Epithelial cell of proximal tubule (primary cell): ENCODE data around the gene GALNTL6. TPM values are rescaled to one million over a fixed set of nuclear protein-coding genes. Genes with fewer than 3 reads are reported as not detected.

ENCODE experiments used
- DNase-seq: peaks from one replicate; pipeline ENCODE4 v3.0.0-alpha.2; 2011; ENCODE audit warnings: low read depth
- H3K4me3 ChIP-seq: 2 replicates; pipeline ENCODE4 v1.5.1; 2011; ENCODE audit warnings: low read depth, mild to moderate bottlenecking, low read length
- CTCF ChIP-seq: conservative IDR thresholded peaks from 2 replicates; pipeline ENCODE4 v1.5.1; 2012; ENCODE audit warnings: low read depth, mild to moderate bottlenecking, low read length
- total RNA-seq: library from RNA; depleted of rRNA; stranded (reverse); fragments of >200 nt; gene quantifications from 2 replicates; pipeline ENCODE4 v1.2.3, GENCODE V29; 2015

Gene GALNTL6
- total RNA-seq, 1 donor from 2014 or later = not detected

GRCh38 chr4:172311682-172312081 is 498.5 kb downstream of the GALNTL6 start:
- no peak overlapping the region for H3K4me3 ChIP-seq
- no peak for DNase-seq
- TF ChIP-seq CTCF = no peak

GRCh38 chr4:172323288-172323687 is 510.1 kb downstream of the GALNTL6 start:
- DNase-seq = no peak
- no peak for TF ChIP-seq CTCF
- H3K4me3 ChIP-seq = no peak overlapping the region

DNA sequence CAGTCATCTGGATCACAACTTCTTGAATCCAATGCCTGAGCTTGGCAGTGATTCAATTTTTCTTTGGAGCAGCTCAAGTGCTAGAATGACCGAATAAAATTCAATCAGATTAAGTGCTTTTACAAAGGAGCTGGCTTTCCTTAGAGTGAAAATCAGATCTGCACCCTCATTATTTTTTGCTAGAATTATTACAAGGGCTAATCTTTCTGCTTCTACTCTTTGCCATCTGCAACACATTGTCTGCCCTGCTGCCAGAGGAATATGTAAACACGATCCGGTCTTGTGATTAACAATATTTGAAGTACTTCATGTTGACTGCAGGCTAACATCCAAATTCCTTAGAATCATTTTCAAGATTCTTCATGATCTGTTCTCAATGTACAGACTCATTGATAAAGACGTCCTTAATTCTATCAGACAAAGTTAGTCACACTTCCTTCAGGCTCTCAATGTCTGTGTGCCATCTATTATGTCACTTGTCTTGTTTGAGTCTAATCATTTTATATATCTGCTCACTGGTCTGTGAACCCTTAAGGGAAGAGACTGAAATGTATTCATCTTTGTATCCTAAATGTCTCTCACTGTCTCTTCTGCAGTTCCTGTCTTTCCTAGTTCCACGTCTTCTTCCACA is 531.2 kb downstream of the GALNTL6 start:
- DNase-seq = no peak
- no peak overlapping the region for H3K4me3 ChIP-seq
- no peak for TF ChIP-seq CTCF

GRCh38 chr4:172348426-172348825 is 535.2 kb downstream of the GALNTL6 start:
- H3K4me3 ChIP-seq = no peak overlapping the region
- DNase-seq = no peak
- TF ChIP-seq CTCF = no peak

DNA sequence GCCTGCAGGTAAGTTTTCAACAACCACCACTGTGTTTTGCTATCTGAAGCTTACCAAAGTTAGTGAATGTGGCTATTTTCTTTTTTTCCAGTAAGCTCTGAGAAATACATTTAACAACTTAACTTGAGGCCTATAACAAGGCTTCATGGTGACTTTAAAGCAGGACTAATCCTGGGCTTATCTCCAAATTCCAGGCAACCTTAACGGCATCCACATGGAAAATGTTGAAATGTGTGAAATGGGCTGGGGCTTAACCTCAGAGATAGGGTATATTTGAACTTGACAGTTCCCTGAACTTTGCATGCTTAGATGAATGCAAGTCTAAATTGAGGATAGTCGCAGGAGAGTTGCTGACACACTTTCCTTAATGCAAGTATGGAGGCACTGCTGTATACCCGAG is 539.2 kb downstream of the GALNTL6 start:
- DNase-seq = no peak
- TF ChIP-seq CTCF = no peak
- H3K4me3 ChIP-seq = no peak overlapping the region

DNA sequence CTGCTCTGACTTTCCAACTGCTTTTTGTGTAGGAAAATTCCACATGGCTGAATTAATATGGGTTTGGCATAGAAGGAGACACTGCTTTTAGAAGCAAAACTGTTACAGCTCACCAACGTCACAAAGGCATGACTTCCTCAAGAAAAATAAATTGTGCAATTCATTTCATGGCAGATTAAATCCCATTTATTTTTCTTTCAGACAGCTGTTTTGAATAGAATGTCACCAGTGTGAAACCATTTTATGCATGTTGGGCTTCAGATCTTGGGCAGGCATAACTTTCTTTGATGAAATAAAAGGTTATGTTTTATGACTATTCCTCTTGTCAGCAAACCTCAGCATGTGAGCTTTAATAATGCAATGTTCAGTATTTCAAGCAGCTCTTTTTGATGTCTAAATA is 542.8 kb downstream of the GALNTL6 start:
- DNase-seq = peak; percentile 3
- H3K4me3 ChIP-seq = no peak overlapping the region
- no peak for TF ChIP-seq CTCF

- DNase-seq = no peak
- no peak for TF ChIP-seq CTCF
- H3K4me3 ChIP-seq = no peak overlapping the region
Measured at GRCh38 chr4:172357006-172357540, 543.9 kb downstream of the GALNTL6 start.
